K562 (cell line): ENCODE data around the gene TOR1AIP1. TPM values are rescaled to one million over a fixed set of nuclear protein-coding genes. Genes with fewer than 3 reads are reported as not detected.
A peak's percentile ranks its signal among the peaks of the same experiment; 100 is the strongest.

ENCODE experiments used
- ATF4 ChIP-seq: fragments of 450-650 bp; formaldehyde crosslinking; IDR thresholded peaks from 2 replicates; pipeline ENCODE4 v1.4.0; 2022; ENCODE audit warnings: mild to moderate bottlenecking, moderate library complexity
- CUX1 ChIP-seq: fragments of 200-800 bp; sonication (Bioruptor generic); IDR thresholded peaks from 2 replicates; pipeline ENCODE4 v1.6.1; 2016; ENCODE audit warnings: missing genetic modification characterization, missing compliant biosample characterization
- DEAF1 ChIP-seq: fragments of 450-650 bp; formaldehyde crosslinking; IDR thresholded peaks from 2 replicates; pipeline ENCODE4 v1.4.0; 2020; ENCODE audit warnings: mild to moderate bottlenecking, moderate library complexity
- DPF2 ChIP-seq: fragments of 450-650 bp; IDR thresholded peaks from 2 replicates; pipeline ENCODE4 v1.6.1; 2016
- IFI16 ChIP-seq: fragments of 250-450 bp; sonication (Bioruptor Pico); IDR thresholded peaks from 2 replicates; pipeline ENCODE4 v2.1.2; 2022; ENCODE audit warnings: mild to moderate bottlenecking, inconsistent platforms
- NFIC ChIP-seq: fragments of 450-650 bp; IDR thresholded peaks from 2 replicates; pipeline ENCODE4 v1.6.1; 2017; ENCODE audit warnings: mild to moderate bottlenecking, inconsistent platforms
- NFIX ChIP-seq: fragments of 250-450 bp; sonication (Bioruptor Pico); IDR thresholded peaks from 2 replicates; pipeline ENCODE4 v1.4.0; 2020; ENCODE audit warnings: low read depth, mild to moderate bottlenecking, moderate library complexity
- NFRKB ChIP-seq: fragments of 450-650 bp; IDR thresholded peaks from 2 replicates; pipeline ENCODE4 v1.6.1; 2016; ENCODE audit warnings: low read depth
- PTTG1 ChIP-seq: fragments of 450-650 bp; IDR thresholded peaks from 2 replicates; pipeline ENCODE4 v1.6.1; 2016; ENCODE audit warnings: low read depth, mild to moderate bottlenecking, missing genetic modification characterization, missing compliant biosample characterization
- RNF219 ChIP-seq: fragments of 250-450 bp; sonication (Bioruptor Pico); IDR thresholded peaks from 2 replicates; pipeline ENCODE4 v1.5.0; 2022; ENCODE audit warnings: mild to moderate bottlenecking
- SPI1 ChIP-seq: IDR thresholded peaks from 2 replicates; pipeline ENCODE4 v1.6.1; 2011; ENCODE audit warnings: low read depth, low read length, control low read depth, borderline replicate concordance
- THAP7 ChIP-seq: fragments of 250-450 bp; sonication (Bioruptor Pico); IDR thresholded peaks from 2 replicates; pipeline ENCODE4 v1.5.0; 2021
- TSC22D4 ChIP-seq: fragments of 450-650 bp; IDR thresholded peaks from 2 replicates; pipeline ENCODE4 v1.6.1; 2016; ENCODE audit warnings: missing genetic modification characterization, missing biosample characterization, control low read depth
- ZNF133 ChIP-seq: fragments of 250-450 bp; sonication (Bioruptor Pico); IDR thresholded peaks from 2 replicates; pipeline ENCODE4 v1.4.0; 2020; ENCODE audit warnings: mild to moderate bottlenecking
- ZNF57 ChIP-seq: fragments of 450-650 bp; formaldehyde crosslinking; IDR thresholded peaks from 2 replicates; pipeline ENCODE4 v1.4.0; 2020; ENCODE audit warnings: mild to moderate bottlenecking, moderate library complexity
- polyA plus RNA-seq, 8 experiments: library from polyadenylated mRNA; depleted of rRNA in 4 of 8; stranded (reverse) in 5 of 8; unstranded in 3 of 8; fragments of >200 nt; fragmentation: Nextera tagmentation in 2 of 8; fragmentation: Illumina TruSeq in 1 of 8; extraction: Ambion mirVana in 2 of 8; extraction: Trizol in 1 of 8; gene quantifications; 2 replicates each; pipeline versions ENCODE4 v1.2.1 to v1.2.3, GENCODE V29; 2011 to 2014; ENCODE audit warnings: inconsistent platforms in 1 of 8, missing spikeins in 1 of 8
- total RNA-seq, 7 experiments: library from RNA; depleted of rRNA in 6 of 7; stranded (reverse); fragments of >200 nt in 6 of 7; fragmentation: Illumina TruSeq in 2 of 7; extraction: Trizol in 2 of 7; gene quantifications; 2 replicates each; pipeline versions ENCODE4 v1.2.1 to v1.2.3, GENCODE V29; 2011 to 2021; ENCODE audit warnings: low replicate concordance in 1 of 7
- TF ChIP-seq, protein P1 (sequence below): fragments of 450-650 bp; formaldehyde crosslinking; IDR thresholded peaks from 2 replicates; pipeline ENCODE4 v1.4.0; 2020; ENCODE audit warnings: mild to moderate bottlenecking

TOR1AIP1 gene
- total and polyA plus RNA-seq, 9 of the 15 experiments (the other 6 are each of a cell fraction or from before 2014, with no cell fraction given) = 18.1 to 46.9 (median 35.5) TPM

- TF ChIP-seq, protein P1, sequence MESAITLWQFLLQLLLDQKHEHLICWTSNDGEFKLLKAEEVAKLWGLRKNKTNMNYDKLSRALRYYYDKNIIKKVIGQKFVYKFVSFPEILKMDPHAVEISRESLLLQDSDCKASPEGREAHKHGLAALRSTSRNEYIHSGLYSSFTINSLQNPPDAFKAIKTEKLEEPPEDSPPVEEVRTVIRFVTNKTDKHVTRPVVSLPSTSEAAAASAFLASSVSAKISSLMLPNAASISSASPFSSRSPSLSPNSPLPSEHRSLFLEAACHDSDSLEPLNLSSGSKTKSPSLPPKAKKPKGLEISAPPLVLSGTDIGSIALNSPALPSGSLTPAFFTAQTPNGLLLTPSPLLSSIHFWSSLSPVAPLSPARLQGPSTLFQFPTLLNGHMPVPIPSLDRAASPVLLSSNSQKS (CRISPR knock-in tag) = no peak
- peak; percentile 65 for TF ChIP-seq ATF4 (CRISPR knock-in tag)
- TF ChIP-seq TSC22D4 (tag) = no peak
- TF ChIP-seq SPI1 = peak; percentile 100
- no peak for TF ChIP-seq RNF219
- TF ChIP-seq THAP7 (CRISPR knock-in tag) = peak; percentile 97
- peak; percentile 99 for TF ChIP-seq NFRKB
- peak; percentile 43; the same call in 1 of the 2 replicates for TF ChIP-seq DPF2
- 0 out of 2 replicates have a peak, but pooled peaks have one; percentile 19 for TF ChIP-seq NFIX
- no peak for TF ChIP-seq CUX1
- no peak for TF ChIP-seq ZNF57
- no peak; the same call in 1 of the 2 replicates for TF ChIP-seq IFI16
- TF ChIP-seq NFIC = peak; percentile 81
- no peak for TF ChIP-seq PTTG1 (tag)
- peak; percentile 75 for TF ChIP-seq DEAF1 (CRISPR knock-in tag)
- TF ChIP-seq ZNF133 (CRISPR knock-in tag) = no peak
Observed at GRCh38 chr1:179882253-179883039, at the start of gene TOR1AIP1 (continued).
